ENCODE data around the gene MAD2L1. TPM values are rescaled to one million over a fixed set of nuclear protein-coding genes. Genes with fewer than 3 reads are reported as not detected.
"Not testable (repeated sequence)": the region's sequence is repeated elsewhere in the genome, so short reads cannot be mapped to it uniquely, and the experiment has no call there.

The MAD2L1 gene
- total and polyA plus RNA-seq, 10 donors = 3.3 to 13.7 (median 5.0) TPM

DNA sequence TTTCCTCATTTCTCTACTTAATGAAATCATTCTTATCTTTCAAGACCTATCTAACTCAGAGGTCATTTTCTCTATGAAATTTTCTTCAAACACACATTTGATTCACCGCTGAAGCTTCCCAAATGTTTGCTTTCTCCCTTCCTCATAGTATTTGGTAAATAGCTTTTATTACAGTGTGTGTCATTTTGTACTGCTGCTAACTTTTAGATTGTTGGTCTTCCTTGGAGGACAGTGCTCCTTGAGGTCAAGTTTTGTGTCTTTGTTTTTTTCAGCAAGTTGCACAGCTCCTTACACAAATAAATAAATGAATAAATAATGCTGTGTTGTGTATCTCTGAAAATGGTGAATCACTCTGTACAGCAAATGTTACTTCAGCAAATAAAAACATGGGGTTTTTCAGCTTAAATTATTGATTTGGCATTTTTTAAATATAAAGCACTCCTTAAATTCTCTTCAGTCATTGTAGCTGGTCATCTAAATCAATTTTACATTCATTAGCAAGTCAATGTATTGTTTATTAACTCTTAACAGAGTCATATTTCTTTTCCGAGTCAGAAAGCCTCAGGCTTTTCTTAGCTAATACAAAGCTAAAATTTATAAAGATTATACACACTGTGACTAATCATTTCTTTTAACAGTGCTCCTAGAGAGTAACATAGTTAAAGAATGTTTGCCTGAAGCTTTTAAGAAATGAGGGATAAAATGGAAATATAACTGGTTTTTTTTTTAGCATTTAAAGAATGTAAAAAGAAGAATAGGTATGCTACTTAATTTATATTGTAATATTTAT lies 30.1 kb upstream of the MAD2L1 start:
- H3K4me3 ChIP-seq = no peak overlapping the region
- 78 to 91% (median 85%) methylated on average over 2 of the region's 2 CpGs for whole genome bisulfite sequencing, 5 donors
- H3K36me3 ChIP-seq = no peaks in the 10 kb centered on the region
- peaks cover 0 to 9% (median 0%) of the 10 kb centered on the region in 7 donors for H3K27me3 ChIP-seq (replicated peaks in 1 of 7)
- no peaks in the 10 kb centered on the region for H3K4me1 ChIP-seq
- no peak for DNase-seq
- H3K9me3 ChIP-seq = no peaks in the 10 kb centered on the region
- intact Hi-C loops (cut with DNase I; ENCODE audit: low total_unique reads) = no loop called here
- H3K27ac ChIP-seq = no peak overlapping the region
- TF ChIP-seq POLR2AphosphoS5 (IDR thresholded peaks at IDR 0.05) (no peak), POLR2A (IDR thresholded peaks at IDR 0.05) (no peak)
- TF ChIP-seq, protein P1, sequence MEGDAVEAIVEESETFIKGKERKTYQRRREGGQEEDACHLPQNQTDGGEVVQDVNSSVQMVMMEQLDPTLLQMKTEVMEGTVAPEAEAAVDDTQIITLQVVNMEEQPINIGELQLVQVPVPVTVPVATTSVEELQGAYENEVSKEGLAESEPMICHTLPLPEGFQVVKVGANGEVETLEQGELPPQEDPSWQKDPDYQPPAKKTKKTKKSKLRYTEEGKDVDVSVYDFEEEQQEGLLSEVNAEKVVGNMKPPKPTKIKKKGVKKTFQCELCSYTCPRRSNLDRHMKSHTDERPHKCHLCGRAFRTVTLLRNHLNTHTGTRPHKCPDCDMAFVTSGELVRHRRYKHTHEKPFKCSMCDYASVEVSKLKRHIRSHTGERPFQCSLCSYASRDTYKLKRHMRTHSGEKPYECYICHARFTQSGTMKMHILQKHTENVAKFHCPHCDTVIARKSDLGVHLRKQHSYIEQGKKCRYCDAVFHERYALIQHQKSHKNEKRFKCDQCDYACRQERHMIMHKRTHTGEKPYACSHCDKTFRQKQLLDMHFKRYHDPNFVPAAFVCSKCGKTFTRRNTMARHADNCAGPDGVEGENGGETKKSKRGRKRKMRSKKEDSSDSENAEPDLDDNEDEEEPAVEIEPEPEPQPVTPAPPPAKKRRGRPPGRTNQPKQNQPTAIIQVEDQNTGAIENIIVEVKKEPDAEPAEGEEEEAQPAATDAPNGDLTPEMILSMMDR (IDR thresholded peaks at IDR 0.05 in 8 of 11, conservative IDR thresholded peaks at IDR 0.05 in 3 of 11) = no peak

DNA sequence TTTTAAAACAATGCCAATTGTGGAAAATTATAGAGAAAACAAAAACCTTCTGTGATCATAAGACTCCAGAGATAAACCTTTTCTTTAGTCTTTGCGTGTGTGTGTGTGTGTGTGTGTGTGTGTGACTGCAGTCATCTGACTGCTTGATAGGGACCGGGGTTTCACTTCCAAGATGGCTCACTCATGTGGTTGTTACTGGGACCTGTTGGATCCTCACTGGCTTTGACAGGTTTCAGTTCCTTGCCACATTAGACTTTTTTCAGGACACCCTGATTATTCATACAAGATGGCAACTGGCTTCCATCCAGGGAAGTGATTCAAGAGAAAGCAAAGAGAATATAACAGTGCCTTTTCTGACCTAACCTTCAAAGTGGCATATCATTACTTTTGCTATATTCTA lies 21.9 kb upstream of the MAD2L1 start:
- TF ChIP-seq, protein P1 (IDR thresholded peaks at IDR 0.05 in 8 of 11, conservative IDR thresholded peaks at IDR 0.05 in 3 of 11) = no peak
- no peak for TF ChIP-seq POLR2A (IDR thresholded peaks at IDR 0.05)
- H3K4me1 ChIP-seq = no peaks in the 10 kb centered on the region
- H3K4me3 ChIP-seq = no peak overlapping the region
- 66 to 95% (median 73%) methylated on average over 2 of the region's 2 CpGs for WGBS, 5 donors
- no peak for DNase-seq
- H3K27ac ChIP-seq = no peak overlapping the region
- peaks cover 0 to 14% (median 6%) of the 10 kb centered on the region in 8 donors for H3K9me3 ChIP-seq
- no peaks in the 10 kb centered on the region for H3K36me3 ChIP-seq
- no peaks in the 10 kb centered on the region for H3K27me3 ChIP-seq (replicated peaks in 1 of 7)
- intact Hi-C loops (cut with DNase I; ENCODE audit: low total_unique reads) = no loop called here

DNA sequence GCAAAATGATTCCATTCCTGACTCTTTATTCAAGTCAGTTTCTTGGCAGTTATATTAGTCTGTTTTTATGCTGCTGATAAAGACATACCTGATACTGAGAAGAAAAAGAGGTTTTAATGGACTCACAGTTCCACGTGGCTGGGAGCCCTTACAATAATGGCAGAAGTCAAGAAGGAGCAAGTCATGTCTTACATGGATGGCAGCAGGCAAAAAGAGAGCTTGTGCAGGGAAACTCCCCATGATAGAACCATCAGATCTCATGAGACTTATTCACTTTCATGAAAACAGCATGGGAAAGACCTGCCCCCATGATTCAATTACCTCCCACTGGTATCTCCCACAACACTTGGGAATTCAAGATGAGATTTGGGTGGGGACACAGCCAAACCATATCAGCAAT lies 21.4 kb upstream of the MAD2L1 start:
- H3K36me3 ChIP-seq; intact Hi-C loops (cut with DNase I; ENCODE audit: low total_unique reads); H3K27ac ChIP-seq; H3K4me3 ChIP-seq; H3K27me3 ChIP-seq (replicated peaks in 1 of 7); DNase-seq; H3K4me1 ChIP-seq: not testable (repeated sequence)
- 58 to 67% (median 61%) methylated on average over 1 of the region's 1 CpG for WGBS, 5 donors
- H3K9me3 ChIP-seq = peaks cover 0 to 14% (median 6%) of the 10 kb centered on the region in 8 donors

DNA sequence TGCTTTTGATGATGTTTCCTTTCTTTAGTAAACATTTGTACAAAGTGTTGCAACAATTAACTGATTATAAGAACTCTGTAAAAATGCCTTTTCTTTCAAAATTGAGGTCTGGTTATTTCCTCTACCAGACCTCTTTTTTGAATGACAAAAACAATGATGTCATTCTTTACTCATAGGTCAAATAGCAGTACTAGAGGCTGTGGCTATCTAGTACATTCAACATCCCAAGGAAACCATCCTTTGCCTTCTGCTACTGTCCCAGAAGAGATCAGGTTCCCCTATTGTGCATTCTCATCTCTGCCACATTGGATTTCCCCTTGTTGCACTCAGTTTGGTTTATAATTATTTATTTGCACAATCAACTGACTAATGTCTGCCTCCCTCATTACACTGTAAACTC lies 19.1 kb upstream of the MAD2L1 start:
- TF ChIP-seq POLR2A (IDR thresholded peaks at IDR 0.05) (no peak), POLR2AphosphoS5 (IDR thresholded peaks at IDR 0.05) (no peak)
- TF ChIP-seq, protein P1 (IDR thresholded peaks at IDR 0.05 in 8 of 11, conservative IDR thresholded peaks at IDR 0.05 in 3 of 11) = no peak
- Histone ChIP-seq H3K4me1 (no peaks in the 10 kb centered on the region), H3K36me3 (no peaks in the 10 kb centered on the region), H3K9me3 (peaks cover 0 to 14% (median 6%) of the 10 kb centered on the region in 8 donors), H3K27ac (no peak overlapping the region), H3K27me3 (replicated peaks in 1 of 7) (no peaks in the 10 kb centered on the region), H3K4me3 (no peak overlapping the region)
- intact Hi-C loops (cut with DNase I; ENCODE audit: low total_unique reads) = no loop called here
- no peak for DNase-seq

Data from spleen (tissue), 11 donors.